T-helper 2 cell treated with Interferon-gamma antibody and Interleukin-4, amounts not matched to agents 100 ng/mL and 5 ng/mL, for 36 hours (primary cell): ENCODE data around the gene PCDHA2. TPM values are rescaled to one million over a fixed set of nuclear protein-coding genes. Genes with fewer than 3 reads are reported as not detected.
"Not testable (repeated sequence)": the region's sequence is repeated elsewhere in the genome, so short reads cannot be mapped to it uniquely, and the experiment has no call there.

Experiments
- intact Hi-C: fragments of 100-400 bp; cut with micrococcal nuclease; formaldehyde crosslinking; loops from one replicate; pipeline ENCODE4 v1.15.1; 2023
- total RNA-seq: library from RNA; stranded (reverse); gene quantifications from 2 replicates; pipeline ENCODE4 v1.2.3, GENCODE V29; 2022

Gene PCDHA2
- total RNA-seq, result not detected in 2 replicates

DNA sequence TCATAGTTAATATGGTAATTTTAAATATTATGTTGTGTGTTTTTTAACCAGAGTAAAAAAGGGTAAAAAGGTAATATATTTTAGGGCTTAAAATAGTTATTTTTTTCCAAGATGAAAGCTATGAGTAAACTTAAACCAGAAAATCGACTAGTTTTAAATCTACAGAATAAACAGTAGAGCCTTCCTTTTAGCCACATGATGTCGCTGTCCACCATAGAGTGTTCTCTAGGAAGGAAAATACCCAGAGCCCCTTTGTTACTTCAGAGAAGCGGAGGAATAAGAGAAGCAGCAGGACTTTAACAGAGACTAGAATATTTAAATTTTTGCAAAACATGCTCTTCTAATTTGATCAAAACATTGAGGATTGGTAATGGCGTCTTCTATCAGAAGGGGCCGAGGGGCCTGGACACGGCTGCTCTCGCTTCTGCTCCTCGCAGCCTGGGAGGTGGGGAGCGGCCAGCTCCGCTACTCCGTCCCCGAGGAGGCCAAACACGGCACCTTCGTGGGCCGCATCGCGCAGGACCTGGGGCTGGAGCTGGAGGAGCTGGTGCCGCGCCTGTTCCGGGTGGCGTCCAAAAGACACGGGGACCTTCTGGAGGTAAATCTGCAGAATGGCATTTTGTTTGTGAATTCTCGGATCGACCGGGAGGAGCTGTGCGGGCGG is at the start of gene PCDHA2:
TSS of gene PCDHA2 (plus strand) at position 258 of the 664 bp plus-strand sequence.
- intact Hi-C loops, result no loop called here

DNA sequence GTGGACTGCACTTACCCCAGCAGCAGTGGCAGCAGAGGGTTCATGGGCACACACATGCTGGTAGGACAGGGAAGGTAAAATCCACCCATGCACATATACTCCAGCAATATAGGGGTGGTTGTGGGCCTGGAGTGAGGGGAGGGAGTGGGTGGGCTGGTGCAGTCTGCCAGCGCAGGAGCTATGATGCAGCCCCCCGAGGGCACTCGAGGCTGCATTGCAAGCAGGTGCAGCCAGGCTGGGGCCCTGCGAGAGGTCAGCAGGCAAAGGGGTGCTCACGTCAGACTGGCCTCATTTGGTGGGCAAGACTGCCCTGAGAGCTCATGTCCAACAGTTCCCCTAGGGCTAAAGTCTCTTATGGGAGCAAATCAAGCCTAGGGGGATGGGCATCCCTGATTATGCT is 41.1 kb upstream of the PCDHA2 start:
- intact Hi-C loops, result no loop called here

DNA sequence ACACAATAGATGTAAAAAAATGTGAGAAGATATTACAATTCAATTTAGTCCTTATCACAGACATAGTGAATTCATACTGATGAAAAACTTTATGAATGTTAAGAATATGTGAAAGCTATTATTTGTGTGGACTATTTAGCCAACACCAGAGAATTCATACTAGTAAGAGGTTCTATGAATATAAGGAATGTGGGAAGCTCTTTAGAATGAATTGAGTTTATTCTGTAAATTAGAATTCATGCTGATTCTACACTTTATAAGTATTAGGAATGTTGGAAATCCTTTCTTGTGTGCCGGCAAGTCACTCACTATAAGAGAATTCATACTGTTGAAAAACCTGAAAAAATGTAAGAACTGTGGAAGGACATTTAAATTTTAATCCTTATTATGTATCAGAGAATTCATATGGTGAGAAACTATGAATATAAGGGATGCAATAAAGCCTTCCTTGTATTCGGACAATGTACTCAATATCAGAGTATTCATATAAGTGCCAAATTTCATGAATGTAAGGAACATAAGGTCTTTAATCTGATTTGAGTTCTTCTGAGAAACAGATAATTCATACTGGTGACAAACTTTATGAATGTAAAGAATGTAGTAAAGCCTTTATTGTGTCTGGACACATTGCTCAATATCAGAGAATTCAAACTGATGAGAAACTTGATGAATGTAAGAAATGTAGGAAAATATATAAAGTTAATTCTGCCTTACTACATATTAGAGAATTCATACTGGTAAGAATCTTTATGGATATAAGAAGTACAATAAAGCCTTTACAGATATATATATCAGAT is 30.3 kb upstream of the PCDHA2 start:
- intact Hi-C loops, result no loop called here

DNA sequence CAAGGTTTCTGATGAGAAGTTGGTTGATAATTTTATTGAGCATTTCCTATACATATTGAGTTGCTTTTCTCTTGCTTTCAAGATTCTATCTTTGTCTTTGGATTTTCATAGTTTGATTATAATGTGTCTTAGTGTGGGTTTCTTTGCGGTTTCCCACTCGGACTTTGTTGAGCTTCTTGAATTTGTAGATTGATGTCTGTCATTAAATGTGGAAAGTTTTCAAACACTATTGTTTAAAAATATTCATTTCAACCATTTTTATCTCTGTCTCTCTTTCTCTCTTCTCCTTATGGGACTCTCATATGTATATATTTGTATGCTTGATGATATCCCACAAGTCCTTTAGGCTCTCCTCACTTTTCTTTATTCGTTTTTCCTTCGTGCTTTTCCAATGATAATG is 27.2 kb upstream of the PCDHA2 start:
- intact Hi-C loops, result no loop called here

DNA sequence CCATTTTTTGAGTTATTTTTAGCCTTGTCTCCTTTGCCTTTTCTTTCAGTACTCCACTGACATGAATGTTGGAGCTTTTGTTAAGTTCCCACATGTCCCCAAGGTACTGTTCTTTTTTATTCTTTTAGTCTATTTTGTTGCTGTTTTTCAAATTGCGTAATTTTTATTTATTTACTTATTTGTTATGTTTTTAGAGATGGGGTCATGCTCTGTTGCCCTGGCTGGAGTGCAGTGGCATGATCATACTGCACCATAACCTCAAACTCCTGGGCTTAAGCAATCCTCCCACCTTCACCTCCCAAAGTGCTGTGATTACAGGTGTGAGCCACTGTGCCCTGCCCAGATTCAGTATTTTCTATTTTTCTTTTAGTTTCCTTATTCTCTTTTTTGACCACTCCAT is 14.1 kb upstream of the PCDHA2 start:
- intact Hi-C loops, result no loop called here

DNA sequence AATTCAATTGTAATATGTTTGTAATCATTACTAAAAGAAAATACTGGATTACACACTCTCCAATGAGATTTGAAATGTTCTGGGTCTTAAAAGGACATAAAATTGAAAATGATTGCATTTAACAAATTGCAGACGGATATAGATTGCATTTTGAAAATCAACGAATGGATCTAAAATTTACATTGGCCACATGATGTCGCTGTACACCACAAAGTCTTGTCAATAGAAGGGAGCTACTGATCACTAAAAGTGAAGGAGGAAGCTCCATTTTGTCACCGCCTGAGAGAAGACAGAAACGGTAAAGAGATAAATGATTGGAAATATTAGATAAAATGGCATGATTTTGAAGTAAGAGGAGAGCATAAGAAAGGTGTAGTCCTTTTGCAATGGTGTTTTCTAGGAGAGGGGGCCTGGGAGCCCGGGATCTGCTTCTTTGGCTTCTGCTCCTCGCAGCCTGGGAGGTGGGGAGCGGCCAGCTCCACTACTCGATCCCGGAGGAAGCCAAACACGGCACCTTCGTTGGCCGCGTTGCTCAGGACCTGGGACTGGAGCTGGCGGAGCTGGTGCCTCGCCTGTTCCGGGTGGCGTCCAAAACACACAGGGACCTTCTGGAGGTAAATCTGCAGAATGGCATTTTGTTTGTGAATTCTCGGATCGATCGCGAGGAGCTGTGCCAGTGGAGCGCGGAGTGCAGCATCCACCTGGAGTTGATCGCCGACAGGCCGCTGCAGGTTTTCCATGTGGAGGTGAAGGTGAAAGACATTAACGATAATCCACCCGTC is 8.6 kb upstream of the PCDHA2 start, which contains the start of gene PCDHA1:
TSS of gene PCDHA1 (plus strand) at position 236 of the 782 bp plus-strand sequence.
- intact Hi-C loops, result no loop called here

DNA sequence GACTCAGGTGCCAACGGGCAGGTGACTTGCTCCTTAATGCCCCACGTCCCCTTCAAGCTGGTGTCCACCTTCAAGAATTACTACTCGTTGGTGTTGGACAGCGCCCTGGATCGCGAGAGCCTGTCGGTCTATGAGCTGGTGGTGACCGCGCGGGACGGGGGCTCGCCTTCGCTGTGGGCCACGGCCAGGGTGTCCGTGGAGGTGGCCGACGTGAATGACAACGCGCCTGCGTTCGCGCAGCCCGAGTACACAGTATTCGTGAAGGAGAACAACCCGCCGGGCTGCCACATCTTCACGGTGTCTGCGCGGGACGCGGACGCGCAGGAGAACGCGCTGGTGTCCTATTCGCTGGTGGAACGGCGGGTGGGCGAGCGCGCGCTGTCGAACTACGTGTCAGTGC is 7.2 kb upstream of the PCDHA2 start:
- intact Hi-C loops, result not testable (repeated sequence)

DNA sequence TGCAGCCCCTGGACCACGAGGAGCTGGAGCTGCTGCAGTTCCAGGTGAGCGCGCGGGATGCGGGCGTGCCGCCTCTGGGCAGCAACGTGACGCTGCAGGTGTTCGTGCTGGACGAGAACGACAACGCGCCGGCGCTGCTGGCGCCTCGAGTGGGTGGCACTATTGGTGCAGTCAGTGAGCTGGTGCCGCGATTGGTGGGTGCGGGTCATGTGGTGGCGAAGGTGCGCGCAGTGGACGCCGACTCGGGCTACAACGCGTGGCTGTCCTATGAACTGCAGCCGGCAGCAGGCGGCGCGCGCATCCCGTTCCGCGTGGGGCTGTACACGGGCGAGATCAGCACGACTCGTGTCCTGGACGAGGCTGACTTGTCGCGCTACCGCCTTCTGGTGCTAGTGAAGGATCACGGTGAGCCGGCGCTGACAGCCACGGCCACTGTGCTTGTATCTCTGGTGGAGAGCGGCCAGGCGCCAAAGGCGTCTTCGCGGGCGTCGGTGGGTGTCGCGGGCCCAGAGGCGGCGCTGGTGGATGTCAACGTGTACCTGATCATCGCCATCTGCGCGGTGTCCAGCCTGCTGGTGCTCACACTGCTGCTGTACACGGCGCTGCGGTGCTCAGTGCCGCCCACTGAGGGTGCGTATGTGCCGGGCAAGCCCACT is 6.7 kb upstream of the PCDHA2 start:
- intact Hi-C loops, result not testable (repeated sequence)

DNA sequence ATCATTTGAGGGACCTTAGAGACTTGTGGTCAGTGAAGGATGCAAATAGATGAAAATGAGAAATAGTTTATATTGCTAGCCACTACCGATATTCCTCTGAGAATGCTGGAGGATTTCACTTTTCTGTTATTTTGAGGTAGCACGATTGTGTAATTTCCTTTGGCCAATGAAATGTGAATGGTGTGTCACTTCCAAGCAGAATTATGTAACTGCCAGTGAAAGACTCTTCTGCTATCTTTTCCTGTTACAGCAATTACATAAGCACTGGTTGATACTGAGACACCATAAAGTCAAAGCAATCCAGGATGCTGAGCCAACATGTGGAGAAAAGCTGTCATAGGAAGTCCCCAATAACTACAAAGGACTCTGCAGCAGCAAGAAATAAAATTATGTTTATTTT is 3.6 kb upstream of the PCDHA2 start:
- intact Hi-C loops, result no loop called here

DNA sequence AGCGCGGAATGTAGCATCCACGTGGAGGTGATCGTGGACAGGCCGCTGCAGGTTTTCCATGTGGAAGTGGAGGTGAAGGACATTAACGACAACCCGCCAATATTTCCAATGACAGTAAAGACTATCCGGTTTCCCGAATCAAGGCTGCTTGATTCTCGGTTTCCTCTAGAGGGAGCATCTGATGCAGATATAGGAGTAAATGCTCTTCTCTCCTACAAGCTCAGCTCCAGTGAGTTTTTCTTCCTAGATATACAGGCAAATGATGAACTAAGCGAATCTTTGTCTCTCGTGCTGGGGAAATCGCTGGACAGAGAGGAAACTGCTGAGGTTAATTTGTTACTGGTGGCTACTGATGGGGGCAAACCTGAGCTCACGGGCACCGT is 598 bp downstream of the PCDHA2 start:
- intact Hi-C loops, result no loop called here

DNA sequence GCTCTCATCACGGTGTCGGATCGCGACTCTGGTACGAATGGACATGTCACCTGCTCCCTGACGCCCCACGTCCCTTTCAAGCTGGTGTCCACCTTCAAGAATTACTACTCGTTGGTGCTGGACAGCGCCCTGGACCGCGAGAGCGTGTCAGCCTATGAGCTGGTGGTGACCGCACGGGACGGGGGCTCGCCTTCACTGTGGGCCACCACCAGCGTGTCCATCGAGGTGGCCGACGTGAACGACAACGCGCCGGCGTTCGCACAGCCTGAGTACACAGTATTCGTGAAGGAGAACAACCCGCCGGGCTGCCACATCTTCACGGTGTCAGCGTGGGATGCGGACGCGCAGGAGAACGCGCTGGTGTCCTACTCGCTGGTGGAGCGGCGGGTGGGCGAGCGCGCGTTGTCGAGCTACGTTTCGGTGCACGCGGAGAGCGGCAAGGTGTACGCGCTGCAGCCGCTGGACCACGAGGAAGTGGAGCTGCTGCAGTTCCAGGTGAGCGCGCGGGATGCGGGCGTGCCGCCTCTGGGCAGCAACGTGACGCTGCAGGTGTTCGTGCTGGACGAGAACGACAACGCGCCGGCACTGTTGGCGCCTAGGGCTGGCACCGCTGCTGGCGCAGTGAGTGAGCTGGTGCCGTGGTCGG is 1.5 kb downstream of the PCDHA2 start:
- intact Hi-C loops, result not testable (repeated sequence)

DNA sequence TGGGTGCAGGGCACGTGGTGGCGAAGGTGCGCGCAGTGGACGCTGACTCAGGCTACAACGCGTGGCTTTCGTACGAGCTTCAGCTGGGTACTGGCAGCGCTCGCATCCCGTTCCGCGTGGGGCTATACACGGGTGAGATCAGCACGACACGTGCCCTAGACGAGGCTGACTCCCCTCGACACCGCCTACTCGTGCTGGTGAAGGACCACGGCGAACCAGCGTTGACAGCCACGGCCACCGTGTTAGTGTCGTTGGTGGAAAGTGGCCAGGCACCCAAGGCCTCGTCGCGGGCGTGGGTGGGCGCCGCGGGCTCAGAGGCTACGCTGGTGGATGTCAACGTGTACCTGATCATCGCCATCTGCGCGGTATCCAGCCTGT is 2.1 kb downstream of the PCDHA2 start:
- intact Hi-C loops, result no loop called here

DNA sequence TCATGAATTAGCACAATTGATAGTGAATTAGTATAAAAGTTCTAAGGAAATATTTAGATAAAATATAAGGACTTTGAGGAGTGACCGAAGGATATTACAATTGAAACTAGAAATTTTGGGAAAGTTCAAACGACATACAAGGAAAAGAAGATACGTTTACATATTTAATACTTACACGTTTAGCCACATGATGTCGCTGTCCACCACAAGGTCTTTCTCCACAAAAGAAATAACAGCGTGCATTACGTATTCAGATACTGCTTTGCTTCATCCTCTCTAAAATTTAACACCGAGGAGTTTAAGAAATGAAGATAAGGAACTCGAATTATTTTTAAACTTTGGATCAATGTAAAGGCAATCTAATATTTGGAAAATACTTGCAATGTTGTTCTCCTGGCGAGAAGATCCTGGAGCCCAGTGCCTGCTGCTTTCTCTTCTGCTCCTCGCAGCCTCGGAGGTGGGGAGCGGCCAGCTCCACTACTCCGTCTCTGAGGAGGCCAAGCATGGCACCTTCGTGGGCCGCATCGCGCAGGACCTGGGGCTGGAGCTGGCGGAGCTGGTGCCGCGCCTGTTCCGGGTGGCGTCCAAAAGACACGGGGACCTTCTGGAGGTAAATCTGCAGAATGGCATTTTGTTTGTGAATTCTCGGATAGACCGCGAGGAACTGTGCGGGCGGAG is 6.3 kb downstream of the PCDHA2 start, which contains the start of gene PCDHA3:
TSS of gene PCDHA3 (plus strand) at position 242 of the 678 bp plus-strand sequence.
- intact Hi-C loops, result loop anchor here (5.0 kb wide), 1 partner anchor 41 kb away; the partner anchor contains the start of gene PCDHA8

DNA sequence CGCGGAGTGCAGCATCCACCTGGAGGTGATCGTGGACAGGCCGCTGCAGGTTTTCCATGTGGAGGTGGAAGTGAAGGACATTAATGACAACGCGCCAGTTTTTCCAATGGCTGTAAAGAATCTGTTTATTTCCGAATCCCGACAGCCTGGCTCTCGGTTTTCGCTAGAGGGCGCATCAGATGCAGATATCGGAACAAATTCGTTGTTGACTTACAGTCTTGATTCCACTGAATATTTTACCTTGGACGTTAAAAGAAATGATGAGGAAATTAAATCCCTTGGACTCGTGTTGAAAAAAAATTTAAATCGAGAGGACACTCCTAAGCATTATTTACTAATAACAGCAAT is 6.8 kb downstream of the PCDHA2 start:
- intact Hi-C loops, result loop anchor here (5.0 kb wide), 1 partner anchor 41 kb away; the partner anchor contains the start of gene PCDHA8

DNA sequence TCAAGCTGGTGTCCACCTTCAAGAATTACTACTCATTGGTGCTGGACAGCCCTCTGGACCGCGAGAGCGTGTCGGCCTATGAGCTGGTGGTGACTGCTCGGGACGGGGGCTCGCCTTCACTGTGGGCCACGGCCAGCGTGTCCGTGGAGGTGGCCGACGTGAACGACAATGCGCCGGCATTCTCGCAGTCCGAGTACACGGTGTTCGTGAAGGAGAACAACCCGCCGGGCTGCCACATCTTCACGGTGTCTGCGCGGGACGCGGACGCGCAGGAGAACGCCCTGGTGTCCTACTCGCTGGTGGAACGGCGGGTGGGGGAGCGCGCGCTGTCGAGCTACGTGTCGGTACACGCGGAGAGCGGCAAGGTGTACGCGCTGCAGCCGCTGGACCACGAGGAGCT is 7.7 kb downstream of the PCDHA2 start:
- intact Hi-C loops, result loop anchor here (5.0 kb wide), 1 partner anchor 40 kb away; the partner anchor contains the start of gene PCDHA8

DNA sequence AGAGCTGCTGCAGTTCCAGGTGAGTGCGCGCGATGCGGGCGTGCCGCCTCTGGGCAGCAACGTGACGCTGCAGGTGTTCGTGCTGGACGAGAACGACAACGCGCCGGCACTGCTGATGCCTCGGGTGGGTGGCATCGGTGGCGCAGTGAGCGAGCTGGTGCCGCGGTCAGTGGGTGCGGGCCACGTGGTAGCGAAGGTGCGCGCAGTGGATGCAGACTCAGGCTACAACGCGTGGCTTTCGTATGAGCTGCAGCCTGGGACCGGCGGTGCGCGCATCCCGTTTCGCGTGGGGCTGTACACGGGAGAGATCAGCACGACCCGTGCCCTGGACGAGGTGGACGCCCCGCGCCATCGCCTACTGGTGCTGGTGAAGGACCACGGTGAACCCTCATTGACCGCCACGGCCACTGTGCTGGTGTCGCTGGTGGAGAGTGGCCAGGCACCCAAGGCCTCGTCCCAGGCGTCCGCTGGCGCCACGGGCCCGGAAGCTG is 8.2 kb downstream of the PCDHA2 start:
- intact Hi-C loops, result loop anchor here (5.0 kb wide), 1 partner anchor 39 kb away; the partner anchor contains the start of gene PCDHA8

DNA sequence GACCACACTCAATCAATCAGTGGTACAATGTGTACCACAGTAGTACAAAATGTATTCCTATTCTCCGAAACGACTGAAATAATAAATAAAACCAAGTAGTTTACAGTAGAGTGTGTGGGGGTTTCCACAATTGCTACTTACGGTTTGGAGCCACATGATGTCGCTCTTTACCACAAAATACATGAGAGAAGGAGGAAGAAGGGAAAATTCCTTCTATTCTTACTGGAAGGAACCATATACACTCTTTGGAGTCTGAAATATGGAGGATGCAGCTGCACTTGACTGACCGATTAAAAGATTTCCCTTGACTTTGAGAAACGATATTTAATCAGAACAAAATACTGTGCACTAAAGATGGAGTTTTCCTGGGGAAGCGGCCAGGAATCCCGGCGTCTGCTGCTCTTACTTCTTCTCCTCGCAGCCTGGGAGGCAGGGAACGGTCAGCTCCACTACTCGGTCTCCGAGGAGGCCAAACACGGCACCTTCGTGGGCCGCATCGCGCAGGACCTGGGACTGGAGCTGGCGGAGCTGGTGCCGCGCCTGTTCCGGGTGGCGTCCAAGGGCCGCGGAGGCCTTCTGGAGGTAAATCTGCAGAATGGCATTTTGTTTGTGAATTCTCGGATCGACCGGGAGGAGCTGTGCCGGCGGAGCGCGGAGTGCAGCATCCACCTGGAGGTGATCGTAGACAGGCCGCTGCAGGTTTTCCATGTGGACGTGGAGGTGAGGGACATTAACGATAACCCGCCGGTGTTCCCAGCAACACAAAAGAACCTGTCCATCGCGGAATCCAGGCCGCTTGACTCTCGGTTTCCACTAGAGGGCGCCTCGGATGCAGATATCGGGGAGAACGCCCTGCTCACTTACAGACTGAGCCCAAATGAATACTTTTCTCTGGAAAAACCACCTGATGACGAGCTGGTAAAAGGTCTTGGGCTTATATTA is 12.5 kb downstream of the PCDHA2 start, which contains the start of gene PCDHA4:
TSS of gene PCDHA4 (plus strand) at position 235 of the 942 bp plus-strand sequence.
- intact Hi-C loops, result no loop called here

DNA sequence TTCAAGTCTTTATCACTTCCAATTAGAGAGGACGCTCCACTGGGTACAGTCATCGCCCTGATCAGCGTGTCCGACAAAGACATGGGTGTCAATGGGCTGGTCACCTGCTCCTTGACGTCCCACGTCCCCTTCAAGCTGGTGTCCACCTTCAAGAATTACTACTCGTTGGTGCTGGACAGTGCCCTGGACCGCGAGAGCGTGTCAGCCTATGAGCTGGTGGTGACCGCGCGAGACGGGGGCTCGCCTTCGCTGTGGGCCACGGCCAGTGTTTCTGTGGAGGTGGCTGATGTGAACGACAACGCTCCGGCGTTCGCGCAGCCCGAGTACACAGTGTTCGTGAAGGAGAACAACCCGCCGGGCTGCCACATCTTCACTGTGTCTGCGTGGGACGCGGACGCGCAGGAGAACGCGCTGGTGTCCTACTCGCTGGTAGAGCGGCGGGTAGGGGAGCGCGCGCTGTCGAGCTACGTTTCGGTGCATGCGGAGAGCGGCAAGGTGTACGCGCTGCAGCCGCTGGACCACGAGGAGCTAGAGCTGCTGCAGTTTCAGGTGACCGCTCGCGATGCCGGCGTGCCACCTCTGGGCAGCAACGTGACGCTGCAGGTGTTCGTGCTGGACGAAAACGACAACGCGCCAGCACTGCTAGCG is 13.7 kb downstream of the PCDHA2 start:
- intact Hi-C loops, result not testable (repeated sequence)
